GM21825 (cell line): Measurements from ENCODE around the gene ZNF423.

Experiments used
- ATAC-seq: cut with Tn5 transposase; IDR thresholded peaks from one replicate; pipeline ENCODE4 v1.9.1; 2021; ENCODE audit warnings: mild to moderate bottlenecking, moderate library complexity; ENCODE audit not compliant: unreplicated experiment

The ZNF423 gene

DNA sequence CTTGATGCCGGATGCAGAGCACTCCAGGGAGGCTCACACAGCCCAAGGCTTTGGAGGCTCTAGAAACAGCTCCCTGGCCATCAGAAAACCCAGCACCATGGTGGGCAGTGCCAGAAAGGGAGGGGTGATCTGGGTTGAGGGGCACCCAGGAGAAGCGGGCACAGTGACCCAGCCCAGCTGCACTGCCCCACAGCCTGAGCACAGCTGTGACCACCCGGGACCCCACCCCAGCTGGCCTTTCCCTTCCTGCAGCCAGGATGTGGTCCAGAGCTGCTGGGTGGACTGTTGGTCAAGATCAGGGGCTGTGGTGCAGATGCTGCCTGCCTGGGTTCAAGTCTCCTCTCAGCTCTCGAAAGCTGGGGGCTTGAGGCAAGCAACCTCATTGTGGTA lies 223.1 kb downstream of the ZNF423 start:
- ATAC-seq: no peak

GRCh38 chr16:49632086-49632794 lies 223.7 kb downstream of the ZNF423 start:
- no peak for ATAC-seq

DNA sequence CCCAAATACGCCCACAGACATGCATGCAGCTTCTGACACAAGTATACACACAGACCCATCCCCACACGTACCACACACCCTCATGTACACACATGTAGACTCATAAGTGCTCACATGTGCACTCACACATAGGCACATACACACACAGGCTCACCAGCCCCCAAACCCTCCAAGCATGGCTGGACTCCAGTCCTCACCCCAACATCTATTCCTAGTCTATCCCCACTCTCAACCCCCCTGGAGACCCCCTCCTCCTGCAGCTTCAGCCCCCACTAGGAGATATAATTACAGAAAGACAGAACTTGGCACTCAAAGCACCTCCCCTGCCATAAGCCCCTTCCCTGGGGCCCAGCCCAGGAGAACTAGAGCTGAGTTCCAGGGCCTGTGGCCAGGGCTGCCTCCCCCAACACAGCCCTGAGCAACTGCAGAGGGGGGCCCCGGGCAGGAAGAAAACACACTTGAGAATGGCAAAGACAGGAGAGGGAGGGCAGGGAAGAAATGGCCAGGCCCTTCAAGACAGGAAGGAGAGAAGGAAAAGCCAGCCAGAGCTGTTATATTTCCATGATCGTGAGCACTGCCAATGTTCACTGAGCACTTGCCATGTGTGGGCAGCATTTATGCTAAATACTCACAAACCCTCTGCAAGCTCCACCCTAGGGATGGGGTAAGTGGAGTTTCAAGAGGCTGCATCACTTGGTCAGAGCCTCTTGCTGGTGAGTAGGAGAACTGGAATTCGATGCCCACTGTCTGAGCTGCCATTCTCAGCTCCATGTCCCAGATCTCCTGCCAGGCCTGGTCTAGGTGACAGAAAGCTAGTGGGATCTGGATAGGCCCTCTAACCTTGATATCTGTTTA lies 224.5 kb downstream of the ZNF423 start:
- no peak for ATAC-seq

DNA sequence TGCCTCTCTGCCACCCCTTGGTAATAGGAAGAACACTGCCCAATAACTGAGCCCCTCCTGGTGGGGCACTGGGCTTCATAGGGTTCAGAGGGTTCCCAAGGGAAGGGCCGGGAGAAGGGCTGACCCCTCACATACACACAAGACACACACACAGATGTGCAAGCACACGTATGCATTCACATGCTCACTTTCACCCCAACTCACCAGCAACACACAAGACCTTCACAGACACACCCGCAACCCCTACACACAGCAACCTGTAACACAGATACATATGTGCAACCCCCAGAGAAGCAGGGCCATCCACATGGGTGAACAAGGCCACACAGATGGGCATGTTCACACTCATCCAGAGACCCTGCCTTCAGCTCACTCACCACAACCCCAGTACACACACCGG lies 225.1 kb downstream of the ZNF423 start:
- no peak for ATAC-seq

DNA sequence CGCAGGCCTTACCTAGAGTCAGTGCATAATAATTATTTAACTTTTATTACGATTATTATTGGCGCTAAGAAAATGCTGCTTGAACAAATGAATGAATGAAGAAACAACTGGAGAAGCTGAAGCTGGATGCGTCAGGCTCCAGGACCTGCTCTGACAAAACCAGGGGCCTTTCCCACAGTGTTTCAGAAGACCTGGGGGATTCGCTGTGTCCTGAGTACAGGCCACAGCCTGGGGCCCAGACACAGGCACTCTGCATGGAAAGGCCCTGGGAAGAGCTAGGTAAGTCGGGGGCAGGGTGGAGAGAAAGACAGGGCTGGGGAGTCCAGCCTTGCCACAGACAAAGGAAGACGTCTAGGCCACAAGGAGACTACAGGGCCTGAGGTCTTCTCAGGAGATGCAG lies 226.1 kb downstream of the ZNF423 start:
- ATAC-seq: no peak

DNA sequence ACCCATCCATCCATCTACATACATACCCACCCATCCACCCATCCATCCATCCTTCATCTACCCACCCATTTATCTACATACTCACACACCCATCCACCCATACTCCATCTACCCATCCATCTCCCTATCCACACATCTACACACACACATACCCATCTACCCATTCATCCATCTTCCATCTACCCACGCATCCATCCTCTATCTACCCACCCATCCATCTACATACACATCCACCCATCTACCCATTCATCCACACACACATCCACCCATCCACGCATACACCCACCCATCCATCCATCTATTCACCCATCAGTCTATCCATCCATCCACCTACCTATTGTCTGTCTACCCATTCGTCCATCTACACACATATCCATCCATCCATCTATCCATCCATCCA lies 227.8 kb downstream of the ZNF423 start:
- no peak for ATAC-seq

DNA sequence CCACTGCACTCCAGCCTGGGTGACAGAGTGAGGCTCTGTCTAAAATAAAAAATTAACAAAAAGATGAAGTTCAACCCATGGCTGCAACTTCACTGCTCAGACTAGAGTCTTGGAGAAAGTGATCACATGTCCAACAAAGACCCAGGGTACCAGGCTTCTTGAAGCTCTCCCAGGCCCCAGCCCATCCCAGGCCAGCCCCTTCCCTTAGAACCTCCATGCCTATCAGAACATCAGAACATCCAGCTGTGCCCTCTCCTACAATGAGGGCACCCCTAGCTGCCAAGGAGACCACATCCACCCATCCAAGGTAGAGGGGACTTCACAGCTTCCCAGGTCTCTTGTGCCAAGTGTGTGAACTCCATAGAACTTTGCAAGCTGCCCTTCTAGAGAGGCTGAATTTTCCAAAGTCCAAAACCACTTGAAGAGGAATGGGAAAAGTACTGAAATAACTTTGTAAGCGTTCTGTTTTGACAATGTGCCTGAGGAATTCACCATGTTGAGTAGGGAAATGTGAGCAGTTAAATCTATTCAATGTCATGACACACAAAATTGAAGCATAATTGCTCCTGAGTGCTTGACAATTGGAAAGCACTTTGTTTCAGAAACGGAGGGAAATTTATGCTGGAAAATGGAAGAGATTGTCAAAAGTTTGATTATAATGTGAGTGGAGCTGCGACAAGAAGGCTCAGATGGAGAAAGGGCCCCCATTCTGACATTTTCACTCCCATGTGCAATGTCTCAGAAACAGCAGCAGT lies 230.4 kb downstream of the ZNF423 start:
- ATAC-seq: no peak

GRCh38 chr16:49623501-49624266 lies 232.2 kb downstream of the ZNF423 start:
- no peak for ATAC-seq

- ATAC-seq: no peak
Observed at GRCh38 chr16:49622421-49623402, 233.2 kb downstream of the ZNF423 start.

DNA sequence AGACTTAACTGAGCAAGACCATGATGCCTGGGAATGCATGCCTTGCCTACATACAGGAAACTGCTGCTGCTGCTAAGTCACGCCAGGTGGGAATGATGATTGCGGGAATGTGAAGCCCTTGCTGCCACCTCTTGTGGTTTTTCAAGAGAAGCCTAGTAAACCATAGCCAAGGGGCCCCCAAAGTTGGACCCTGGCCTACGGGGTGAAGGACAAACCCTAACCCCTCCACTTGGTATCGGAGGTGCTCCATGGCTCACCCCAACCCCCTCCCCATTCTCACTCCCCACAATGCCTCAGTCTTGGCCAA lies 233.9 kb downstream of the ZNF423 start:
- ATAC-seq: no peak

- ATAC-seq: no peak
Observed at GRCh38 chr16:49621241-49622083, 234.4 kb downstream of the ZNF423 start.

DNA sequence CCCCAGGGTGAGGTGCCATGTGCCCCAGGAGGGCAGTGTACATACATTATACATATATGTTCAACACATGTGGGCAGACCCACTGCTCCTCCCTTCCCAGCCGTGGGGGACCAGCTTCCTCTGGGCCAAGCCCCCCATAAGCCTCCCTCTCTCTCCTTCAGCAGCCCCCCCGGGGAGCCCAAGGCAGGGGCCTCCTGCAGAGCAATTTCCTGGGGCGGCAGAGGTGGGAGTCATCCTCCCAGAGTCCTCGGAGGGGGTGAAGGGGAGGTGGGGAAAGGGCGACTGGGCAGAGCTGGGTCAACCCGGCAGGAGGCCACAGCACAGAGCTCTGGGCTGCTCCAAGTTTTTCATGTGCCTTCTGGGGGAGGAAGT lies 235.1 kb downstream of the ZNF423 start:
- no peak for ATAC-seq

DNA sequence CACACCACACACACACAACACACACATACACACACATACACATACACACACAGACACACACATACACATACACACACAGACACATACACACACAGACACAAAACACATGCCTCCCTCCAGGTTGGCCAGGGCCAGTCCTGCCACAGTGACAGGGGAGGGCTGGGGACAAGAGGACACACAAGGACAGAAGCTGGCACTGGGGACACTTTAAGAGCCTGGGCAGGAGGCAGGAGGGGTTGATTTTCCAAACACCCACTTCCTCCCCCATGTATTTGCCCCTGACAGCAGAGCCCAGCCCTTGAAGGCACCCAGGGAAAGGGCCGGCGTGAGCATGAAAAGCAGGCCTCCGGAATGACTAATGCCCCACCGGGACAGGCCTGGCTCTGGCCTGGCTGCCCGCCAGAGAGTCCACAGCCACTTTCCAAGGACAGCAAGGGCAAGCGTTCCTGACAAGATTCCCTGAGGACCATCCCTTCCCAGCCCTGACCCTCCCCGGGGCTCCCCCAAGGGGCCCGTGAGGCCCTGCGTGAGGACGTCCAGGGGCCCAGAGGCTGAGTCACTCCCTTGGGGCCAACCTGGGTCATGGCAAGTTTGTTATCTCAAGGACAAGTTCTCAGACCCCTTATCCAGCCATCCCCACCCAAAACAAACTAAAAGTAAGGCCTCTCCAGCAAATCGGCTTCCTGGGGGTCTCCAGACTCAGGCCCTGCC lies 235.6 kb downstream of the ZNF423 start:
- no peak for ATAC-seq

DNA sequence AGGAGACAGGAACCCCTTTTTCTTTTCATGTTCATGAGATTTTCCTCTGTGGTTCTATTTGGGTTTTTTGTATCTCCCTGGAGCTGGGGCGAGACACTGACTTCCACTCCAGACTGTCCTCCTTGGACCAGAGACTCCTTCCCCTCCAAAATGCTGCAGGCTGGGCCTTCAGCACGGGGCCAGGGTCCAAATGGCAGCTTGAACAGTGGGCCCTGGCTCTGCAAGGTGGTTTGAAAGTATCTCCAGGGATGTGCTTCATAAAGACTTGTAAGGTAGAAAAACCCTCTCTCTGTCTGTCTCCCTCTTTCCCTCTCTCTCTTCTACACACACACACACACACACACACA lies 236.1 kb downstream of the ZNF423 start:
- ATAC-seq: no peak

GRCh38 chr16:49618955-49619354 lies 237.0 kb downstream of the ZNF423 start:
- no peak for ATAC-seq

- no peak for ATAC-seq
Observed at GRCh38 chr16:49617710-49618330, 238.1 kb downstream of the ZNF423 start.

- ATAC-seq: no peak
Observed at GRCh38 chr16:49617016-49617629, 238.8 kb downstream of the ZNF423 start.

GRCh38 chr16:49615576-49615975 lies 240.3 kb downstream of the ZNF423 start:
- ATAC-seq: no peak
